ENCODE measurements around the gene TOM1L2.
"Not testable (repeated sequence)": the region's sequence is repeated elsewhere in the genome, so short reads cannot be mapped to it uniquely, and the experiment has no call there.

Gene TOM1L2

DNA sequence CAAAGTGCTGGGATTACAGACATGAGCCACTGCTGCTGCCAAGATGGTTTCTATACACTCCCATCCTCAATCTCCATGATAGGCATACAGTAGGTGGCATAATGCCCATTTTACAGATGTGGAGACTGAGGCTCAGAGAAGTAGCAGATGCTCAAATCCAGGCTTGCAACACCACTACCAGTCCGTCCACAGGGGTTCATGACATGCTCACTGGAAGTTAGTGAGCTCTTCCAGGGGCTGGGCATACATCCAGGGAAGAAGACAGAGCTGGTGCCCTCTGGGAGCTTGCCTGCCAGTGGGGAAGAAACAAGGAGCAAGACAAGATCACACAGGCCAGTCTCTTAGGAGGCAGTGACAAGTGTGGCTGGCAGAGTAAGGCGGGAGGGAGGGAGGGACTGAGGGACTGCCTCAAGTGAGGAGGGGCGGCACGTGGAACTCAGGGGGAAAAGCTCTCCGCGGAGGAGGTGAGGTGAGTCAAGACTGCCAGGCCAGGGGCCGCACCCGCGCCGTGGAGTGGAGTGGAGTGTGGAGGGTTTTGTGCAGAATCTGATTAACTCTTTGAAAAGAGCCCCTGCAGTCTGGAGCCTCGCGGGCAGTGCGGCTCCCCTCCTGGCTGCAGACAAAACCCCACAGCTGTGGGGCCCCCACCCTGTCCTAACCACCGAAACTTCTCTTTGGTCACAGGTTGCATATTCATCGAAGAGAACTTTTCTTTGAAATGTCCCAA lies 163.3 kb downstream of the TOM1L2 start:
- Histone ChIP-seq H3K27ac (ENCODE audit: low read depth, low read length) (no peak overlapping the region), H3K4me3 (ENCODE audit: low read depth, low read length) (no peak overlapping the region), H3K4me1 (ENCODE audit: control insufficient read depth, insufficient read depth, low read length) (peaks cover 14% of the 10 kb centered on the region), H3K36me3 (ENCODE audit: control insufficient read depth, insufficient read depth, low read length) (peaks cover 6% of the 10 kb centered on the region), H3K9me3 (ENCODE audit: control insufficient read depth, insufficient read depth, low read length) (no peaks in the 10 kb centered on the region), H3K9ac (ENCODE audit: low read depth, low read length) (no peak overlapping the region), H3K27me3 (ENCODE audit: control insufficient read depth, insufficient read depth, low read length) (peaks cover 27% of the 10 kb centered on the region)

DNA sequence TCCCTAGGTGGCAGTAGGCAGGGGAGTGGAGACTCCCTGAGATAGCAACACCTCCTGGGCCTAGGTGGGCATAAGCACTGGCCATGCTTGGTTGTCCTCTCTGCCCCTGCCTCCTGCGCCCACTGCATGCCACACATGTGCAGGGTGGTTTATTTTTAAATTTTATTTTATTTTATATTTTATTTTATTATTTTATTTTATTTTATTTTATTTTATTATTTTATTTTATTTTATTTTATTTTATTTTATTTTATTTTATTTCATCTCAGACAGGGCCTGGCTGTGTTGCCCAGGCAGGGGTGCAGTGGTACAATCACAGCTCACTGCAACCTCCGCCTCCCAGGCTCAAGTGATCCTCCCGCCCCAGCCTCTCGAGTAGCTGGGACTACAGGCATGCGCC lies 164.0 kb downstream of the TOM1L2 start:
- H3K4me3 ChIP-seq (ENCODE audit: low read depth, low read length); H3K36me3 ChIP-seq (ENCODE audit: control insufficient read depth, insufficient read depth, low read length); H3K9me3 ChIP-seq (ENCODE audit: control insufficient read depth, insufficient read depth, low read length); H3K9ac ChIP-seq (ENCODE audit: low read depth, low read length); H3K27ac ChIP-seq (ENCODE audit: low read depth, low read length): not testable (repeated sequence)
- H3K27me3 ChIP-seq (ENCODE audit: control insufficient read depth, insufficient read depth, low read length), result peaks cover 27% of the 10 kb centered on the region
- H3K4me1 ChIP-seq (ENCODE audit: control insufficient read depth, insufficient read depth, low read length), result peaks cover 14% of the 10 kb centered on the region

DNA sequence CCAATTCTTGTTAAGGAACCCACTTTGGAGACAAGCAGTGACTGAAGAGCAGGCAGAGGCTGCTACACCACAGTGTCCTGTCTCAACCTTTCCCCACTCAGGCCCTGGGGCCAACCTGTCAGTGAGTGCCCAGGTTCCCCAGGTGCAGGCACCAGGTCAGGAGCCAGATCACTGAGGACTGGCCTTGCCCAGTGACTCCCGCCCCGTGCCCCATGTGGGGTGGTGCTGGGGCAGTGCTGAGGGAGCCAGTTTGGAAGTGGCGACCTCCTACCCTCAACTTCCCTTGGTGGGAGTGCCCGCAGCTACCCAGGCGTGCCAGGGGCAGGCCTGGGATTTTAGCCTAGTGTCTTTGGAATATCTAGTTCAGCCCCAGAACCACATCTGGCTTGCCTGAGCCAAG lies 164.8 kb downstream of the TOM1L2 start:
- Histone ChIP-seq H3K9me3 (ENCODE audit: control insufficient read depth, insufficient read depth, low read length) (no peaks in the 10 kb centered on the region), H3K4me3 (ENCODE audit: low read depth, low read length) (no peak overlapping the region), H3K27me3 (ENCODE audit: control insufficient read depth, insufficient read depth, low read length) (peaks cover 27% of the 10 kb centered on the region), H3K9ac (ENCODE audit: low read depth, low read length) (no peak overlapping the region), H3K27ac (ENCODE audit: low read depth, low read length) (no peak overlapping the region), H3K36me3 (ENCODE audit: control insufficient read depth, insufficient read depth, low read length) (no peaks in the 10 kb centered on the region), H3K4me1 (ENCODE audit: control insufficient read depth, insufficient read depth, low read length) (peaks cover 14% of the 10 kb centered on the region)

DNA sequence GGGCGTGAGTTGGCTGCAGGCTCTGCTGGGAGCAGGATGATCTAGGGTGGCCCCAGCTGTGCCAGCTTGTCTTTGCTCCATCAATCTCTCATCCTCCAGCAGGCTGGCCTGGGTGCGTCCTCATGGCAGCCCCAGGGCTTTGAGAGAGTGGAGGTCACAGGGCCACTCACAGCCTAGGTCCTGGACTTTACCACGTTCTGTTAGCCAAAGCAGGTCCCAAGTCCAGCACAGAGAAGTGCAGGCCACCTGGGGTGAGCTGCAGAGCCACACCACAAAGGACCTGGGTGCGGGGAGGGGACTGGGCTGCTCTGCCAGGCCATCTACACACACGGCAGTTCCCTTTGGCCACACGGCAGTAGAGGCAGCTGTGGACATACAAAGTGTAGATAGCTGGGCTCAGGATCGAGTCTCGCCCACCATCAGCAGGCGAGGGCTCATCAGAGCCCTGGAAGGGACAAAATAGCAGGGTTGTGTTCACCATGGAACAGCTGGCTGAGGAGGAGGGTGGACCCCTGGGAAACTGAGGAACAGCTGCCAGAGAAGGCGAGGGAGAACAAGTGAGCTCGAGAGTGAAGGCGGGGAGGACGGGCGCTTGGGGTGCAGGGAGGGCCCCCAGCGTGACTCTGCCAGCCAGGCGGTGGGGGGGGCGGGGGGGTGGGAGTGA lies 165.5 kb downstream of the TOM1L2 start:
- Histone ChIP-seq H3K27ac (ENCODE audit: low read depth, low read length) (no peak overlapping the region), H3K9me3 (ENCODE audit: control insufficient read depth, insufficient read depth, low read length) (no peaks in the 10 kb centered on the region), H3K36me3 (ENCODE audit: control insufficient read depth, insufficient read depth, low read length) (no peaks in the 10 kb centered on the region), H3K4me3 (ENCODE audit: low read depth, low read length) (no peak overlapping the region), H3K9ac (ENCODE audit: low read depth, low read length) (no peak overlapping the region), H3K27me3 (ENCODE audit: control insufficient read depth, insufficient read depth, low read length) (peaks cover 27% of the 10 kb centered on the region), H3K4me1 (ENCODE audit: control insufficient read depth, insufficient read depth, low read length) (peaks cover 10% of the 10 kb centered on the region)

DNA sequence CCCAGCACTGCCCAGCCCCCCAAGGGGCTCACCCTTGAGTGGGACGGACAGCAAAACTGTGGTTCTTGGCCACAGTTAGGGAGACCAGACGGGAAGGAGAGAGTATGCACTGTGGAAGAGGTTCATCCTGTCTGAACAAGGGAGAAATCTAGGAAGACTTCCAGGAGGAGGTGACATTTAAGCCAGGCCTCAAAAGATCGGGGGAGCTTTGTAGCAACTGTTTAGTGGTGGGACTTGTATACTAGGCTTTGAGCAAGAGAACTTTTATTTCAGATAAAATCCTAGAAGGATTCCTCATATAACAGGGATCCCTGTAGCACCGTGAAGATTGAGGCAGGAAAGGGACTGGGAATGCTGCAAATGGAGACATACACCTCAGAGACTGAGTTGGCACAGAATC lies 166.2 kb downstream of the TOM1L2 start:
- no peak overlapping the region for H3K27ac ChIP-seq (ENCODE audit: low read depth, low read length)
- H3K9ac ChIP-seq (ENCODE audit: low read depth, low read length), result no peak overlapping the region
- no peaks in the 10 kb centered on the region for H3K9me3 ChIP-seq (ENCODE audit: control insufficient read depth, insufficient read depth, low read length)
- no peak overlapping the region for H3K4me3 ChIP-seq (ENCODE audit: low read depth, low read length)
- peaks cover 25% of the 10 kb centered on the region for H3K27me3 ChIP-seq (ENCODE audit: control insufficient read depth, insufficient read depth, low read length)
- H3K4me1 ChIP-seq (ENCODE audit: control insufficient read depth, insufficient read depth, low read length), result peaks cover 6% of the 10 kb centered on the region; the same call in 1 of the 2 replicates
- no peaks in the 10 kb centered on the region for H3K36me3 ChIP-seq (ENCODE audit: control insufficient read depth, insufficient read depth, low read length)

DNA sequence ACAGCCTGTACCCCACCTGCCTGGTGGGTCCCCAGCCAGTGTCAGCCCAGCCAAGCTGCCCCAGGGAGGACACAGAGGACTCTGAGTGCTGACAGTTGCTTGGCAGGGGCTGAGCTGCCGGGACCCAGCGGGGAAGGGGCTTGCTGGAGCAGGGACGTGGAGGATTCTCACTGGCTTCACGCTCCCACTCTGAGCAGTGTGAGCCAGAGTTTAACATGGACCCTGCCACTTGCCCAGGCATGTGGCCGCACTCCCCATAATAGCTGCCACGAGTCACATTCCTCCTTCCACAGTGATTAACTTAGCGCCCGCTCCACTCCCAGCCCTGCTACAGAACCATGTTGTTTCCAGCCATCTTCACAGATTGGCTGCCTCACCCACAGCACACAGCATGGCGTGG lies 166.6 kb downstream of the TOM1L2 start:
- H3K9me3 ChIP-seq (ENCODE audit: control insufficient read depth, insufficient read depth, low read length), result no peaks in the 10 kb centered on the region
- H3K9ac ChIP-seq (ENCODE audit: low read depth, low read length), result no peak overlapping the region
- peaks cover 3% of the 10 kb centered on the region; the same call in 1 of the 2 replicates for H3K4me1 ChIP-seq (ENCODE audit: control insufficient read depth, insufficient read depth, low read length)
- H3K36me3 ChIP-seq (ENCODE audit: control insufficient read depth, insufficient read depth, low read length), result no peaks in the 10 kb centered on the region
- H3K27me3 ChIP-seq (ENCODE audit: control insufficient read depth, insufficient read depth, low read length), result peaks cover 20% of the 10 kb centered on the region
- no peak overlapping the region for H3K4me3 ChIP-seq (ENCODE audit: low read depth, low read length)
- no peak overlapping the region for H3K27ac ChIP-seq (ENCODE audit: low read depth, low read length)

DNA sequence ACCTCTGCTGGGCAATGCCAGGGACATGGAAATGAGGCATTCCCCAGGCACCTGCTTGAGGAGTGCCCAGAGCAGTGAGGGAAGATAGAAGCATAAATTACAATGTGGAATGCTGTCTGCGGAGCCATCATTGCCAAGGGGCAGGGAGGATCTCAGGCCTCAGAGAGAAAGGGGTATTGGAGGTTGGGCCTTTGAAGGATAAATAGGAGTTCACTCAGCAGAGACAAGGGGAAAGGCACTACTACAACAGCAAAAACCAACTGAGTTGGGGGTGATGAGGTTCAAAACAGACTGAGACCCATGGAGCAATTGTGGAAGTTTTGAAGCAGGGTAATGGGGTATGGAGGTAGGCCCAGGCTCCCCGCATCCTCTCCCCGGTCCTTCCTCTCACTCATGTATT lies 168.2 kb downstream of the TOM1L2 start:
- H3K4me1 ChIP-seq (ENCODE audit: control insufficient read depth, insufficient read depth, low read length), result no peaks in the 10 kb centered on the region
- peaks cover 7% of the 10 kb centered on the region for H3K27me3 ChIP-seq (ENCODE audit: control insufficient read depth, insufficient read depth, low read length)
- no peaks in the 10 kb centered on the region for H3K36me3 ChIP-seq (ENCODE audit: control insufficient read depth, insufficient read depth, low read length)
- H3K9me3 ChIP-seq (ENCODE audit: control insufficient read depth, insufficient read depth, low read length), result no peaks in the 10 kb centered on the region
- no peak overlapping the region for H3K4me3 ChIP-seq (ENCODE audit: low read depth, low read length)
- no peak overlapping the region for H3K9ac ChIP-seq (ENCODE audit: low read depth, low read length)
- no peak overlapping the region for H3K27ac ChIP-seq (ENCODE audit: low read depth, low read length)

DNA sequence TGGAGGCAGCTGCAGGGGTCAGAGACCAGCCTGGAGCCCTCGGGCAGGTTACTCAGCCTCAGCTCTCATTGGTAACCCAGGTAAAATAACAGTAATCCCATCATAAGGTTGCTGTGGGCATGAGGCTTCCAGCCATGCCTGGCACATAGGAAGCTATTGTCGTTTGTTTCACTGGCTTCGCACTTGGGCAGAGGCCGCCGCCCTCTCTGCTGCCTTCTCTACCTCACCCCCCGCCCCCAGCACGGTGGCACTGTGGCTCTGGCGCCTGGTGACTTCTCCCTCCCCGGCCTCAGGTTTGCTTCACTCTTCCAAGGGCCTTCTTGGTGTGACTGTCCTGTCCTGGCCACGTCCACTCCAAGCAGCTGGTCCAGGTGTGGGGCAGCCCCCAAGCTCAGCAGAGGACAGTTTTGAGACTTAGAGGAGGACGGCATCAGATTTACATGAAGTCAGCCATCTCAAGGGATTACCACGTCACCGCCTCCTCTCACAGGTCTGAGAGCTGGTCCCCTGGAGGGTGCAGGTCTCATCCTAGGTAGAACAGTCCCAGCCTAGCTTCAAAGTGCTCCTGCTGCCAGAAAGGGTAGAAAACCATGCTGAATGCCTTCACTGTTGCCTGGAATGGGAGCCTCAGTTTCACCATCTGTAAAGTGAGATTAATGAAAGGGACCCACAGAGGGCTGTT lies 170.3 kb downstream of the TOM1L2 start:
- H3K27ac ChIP-seq (ENCODE audit: low read depth, low read length), result no peak overlapping the region
- H3K9ac ChIP-seq (ENCODE audit: low read depth, low read length), result no peak overlapping the region
- H3K27me3 ChIP-seq (ENCODE audit: control insufficient read depth, insufficient read depth, low read length), result no peaks in the 10 kb centered on the region; the same call in 1 of the 2 replicates
- H3K4me1 ChIP-seq (ENCODE audit: control insufficient read depth, insufficient read depth, low read length), result no peaks in the 10 kb centered on the region
- H3K36me3 ChIP-seq (ENCODE audit: control insufficient read depth, insufficient read depth, low read length), result no peaks in the 10 kb centered on the region
- no peaks in the 10 kb centered on the region for H3K9me3 ChIP-seq (ENCODE audit: control insufficient read depth, insufficient read depth, low read length)
- H3K4me3 ChIP-seq (ENCODE audit: low read depth, low read length), result no peak overlapping the region

DNA sequence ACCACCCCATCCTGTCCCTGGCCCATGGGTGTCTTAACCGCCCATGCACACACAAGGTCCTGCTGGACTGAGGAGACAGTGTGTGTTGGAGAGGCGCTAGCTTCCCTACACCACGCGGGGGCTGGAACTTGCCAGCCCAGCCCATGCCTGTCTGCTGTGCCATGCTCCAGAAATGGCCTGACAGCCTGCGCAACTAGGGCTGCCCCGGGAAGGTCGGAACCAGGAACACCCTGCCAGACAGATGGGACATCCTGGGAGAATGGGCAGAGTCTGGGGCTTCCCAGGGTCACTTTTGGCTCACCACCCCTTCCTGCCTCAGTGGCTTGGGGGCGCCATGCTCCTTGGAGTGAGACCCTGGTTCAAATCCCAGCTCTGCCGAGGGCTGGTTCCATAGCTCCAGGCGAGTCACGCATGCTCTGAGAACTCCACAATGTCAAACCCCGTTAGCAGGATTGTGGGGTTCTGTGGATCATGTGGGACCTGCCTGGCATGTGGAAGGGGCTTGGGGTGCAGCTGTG lies 171.6 kb downstream of the TOM1L2 start:
- Histone ChIP-seq H3K4me1 (ENCODE audit: control insufficient read depth, insufficient read depth, low read length) (no peaks in the 10 kb centered on the region), H3K27me3 (ENCODE audit: control insufficient read depth, insufficient read depth, low read length) (no peaks in the 10 kb centered on the region), H3K9me3 (ENCODE audit: control insufficient read depth, insufficient read depth, low read length) (no peaks in the 10 kb centered on the region), H3K9ac (ENCODE audit: low read depth, low read length) (no peak overlapping the region), H3K4me3 (ENCODE audit: low read depth, low read length) (no peak overlapping the region), H3K36me3 (ENCODE audit: control insufficient read depth, insufficient read depth, low read length) (no peaks in the 10 kb centered on the region), H3K27ac (ENCODE audit: low read depth, low read length) (no peak overlapping the region)

DNA sequence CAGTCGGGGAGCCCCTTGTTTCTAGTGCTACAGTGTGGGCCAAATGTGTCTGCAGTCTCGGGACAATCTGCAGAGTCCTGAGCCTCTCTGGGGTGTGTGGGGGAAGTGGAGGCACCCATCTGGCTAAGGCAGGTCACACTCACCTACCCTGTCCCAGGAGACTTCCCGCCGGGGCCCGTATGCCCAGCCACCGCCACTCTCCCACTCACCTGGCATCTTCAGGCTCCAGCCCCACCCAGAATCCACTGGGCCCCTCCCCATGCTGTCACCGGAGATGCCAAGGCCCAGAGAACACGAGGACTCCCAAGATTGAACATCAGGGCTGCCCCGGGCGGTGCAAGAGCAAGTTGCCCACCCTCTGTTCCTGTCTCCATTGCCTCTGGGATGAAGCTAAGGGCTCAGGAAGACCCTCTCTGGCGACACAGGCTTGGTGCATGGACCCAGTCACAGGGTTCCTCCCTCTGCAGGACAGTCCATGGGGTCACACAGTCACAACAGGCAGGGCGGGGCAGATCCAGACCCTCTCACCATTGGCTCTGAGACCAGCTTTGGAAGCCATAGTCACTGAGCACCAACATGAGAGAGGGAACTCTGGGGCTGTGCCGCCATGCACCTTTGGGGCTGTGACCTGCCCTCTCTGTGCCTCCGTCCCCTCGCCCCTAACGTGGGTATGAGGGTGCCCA lies 173.5 kb downstream of the TOM1L2 start:
- no peaks in the 10 kb centered on the region for H3K36me3 ChIP-seq (ENCODE audit: control insufficient read depth, insufficient read depth, low read length)

More for the DNA sequence above, 173.5 kb downstream of the TOM1L2 start:
- Histone ChIP-seq H3K4me3 (ENCODE audit: low read depth, low read length) (no peak overlapping the region), H3K9me3 (ENCODE audit: control insufficient read depth, insufficient read depth, low read length) (no peaks in the 10 kb centered on the region), H3K27ac (ENCODE audit: low read depth, low read length) (no peak overlapping the region), H3K4me1 (ENCODE audit: control insufficient read depth, insufficient read depth, low read length) (no peaks in the 10 kb centered on the region), H3K9ac (ENCODE audit: low read depth, low read length) (no peak overlapping the region), H3K27me3 (ENCODE audit: control insufficient read depth, insufficient read depth, low read length) (peaks cover 8% of the 10 kb centered on the region)

Measured in HUES48 (cell line).